ENCODE measurements around the gene ADAMTSL3. TPM values are rescaled to one million over a fixed set of nuclear protein-coding genes. Genes with fewer than 3 reads are reported as not detected.
"Not testable (repeated sequence)": the region's sequence is repeated elsewhere in the genome, so short reads cannot be mapped to it uniquely, and the experiment has no call there.

Gene ADAMTSL3
- total and polyA plus RNA-seq, 2 donors (not counting 1 experiment from before 2014, with no cell fraction given) = 0.14 to 0.17 TPM

DNA sequence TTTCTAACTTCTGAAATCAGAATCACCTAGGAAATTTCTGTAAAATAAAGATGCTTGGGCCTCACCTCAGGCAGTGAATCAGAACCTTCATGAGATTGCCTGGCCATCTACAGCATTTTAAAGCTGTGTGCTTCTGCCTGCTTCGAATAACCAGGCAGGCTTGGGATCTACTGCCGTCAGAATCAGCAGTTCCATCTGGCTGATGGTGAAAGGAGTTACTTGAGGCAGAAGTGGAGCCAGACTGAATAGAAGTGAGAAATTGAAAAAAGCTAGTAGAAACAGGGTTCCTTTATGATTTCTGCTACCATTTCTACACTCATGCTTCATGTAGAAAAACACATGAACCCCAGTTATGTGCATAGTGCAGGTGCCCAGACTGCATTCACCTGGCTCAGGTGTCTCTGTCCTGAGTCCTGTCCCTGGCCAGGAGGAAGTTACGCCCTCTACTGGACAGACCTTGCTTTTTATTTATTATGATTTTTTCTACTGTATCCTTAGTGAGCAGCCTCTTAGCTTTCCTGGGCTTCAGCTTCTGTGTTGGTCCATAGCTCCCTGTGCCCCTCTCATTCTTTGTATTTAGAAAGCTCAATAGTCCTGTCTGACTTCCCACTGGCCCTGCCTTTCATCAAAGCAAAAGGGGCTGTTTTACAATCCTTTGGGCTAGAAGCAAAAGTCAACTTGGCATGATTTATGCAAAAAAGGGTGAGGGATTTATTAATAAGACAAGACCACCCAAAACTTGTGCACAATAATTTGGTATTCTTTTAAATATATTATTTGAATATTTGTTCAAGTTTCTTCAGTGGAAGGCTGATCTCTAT, 380.9 kb downstream of the ADAMTSL3 start:
- H3K9me3 ChIP-seq (ENCODE audit: control insufficient read depth, insufficient read depth, low read depth, low read length) = no peaks in the 10 kb centered on the region
- H4K20me1 ChIP-seq (ENCODE audit: control insufficient read depth, extremely low read depth, insufficient read depth, low read length) = no peaks in the 10 kb centered on the region
- DNase-seq (ENCODE audit: low read depth in 2 of 2) = no peak
- H3K4me1 ChIP-seq (ENCODE audit: control insufficient read depth, extremely low read depth, insufficient read depth, low read length) = no peaks in the 10 kb centered on the region
- TF ChIP-seq, protein P1, sequence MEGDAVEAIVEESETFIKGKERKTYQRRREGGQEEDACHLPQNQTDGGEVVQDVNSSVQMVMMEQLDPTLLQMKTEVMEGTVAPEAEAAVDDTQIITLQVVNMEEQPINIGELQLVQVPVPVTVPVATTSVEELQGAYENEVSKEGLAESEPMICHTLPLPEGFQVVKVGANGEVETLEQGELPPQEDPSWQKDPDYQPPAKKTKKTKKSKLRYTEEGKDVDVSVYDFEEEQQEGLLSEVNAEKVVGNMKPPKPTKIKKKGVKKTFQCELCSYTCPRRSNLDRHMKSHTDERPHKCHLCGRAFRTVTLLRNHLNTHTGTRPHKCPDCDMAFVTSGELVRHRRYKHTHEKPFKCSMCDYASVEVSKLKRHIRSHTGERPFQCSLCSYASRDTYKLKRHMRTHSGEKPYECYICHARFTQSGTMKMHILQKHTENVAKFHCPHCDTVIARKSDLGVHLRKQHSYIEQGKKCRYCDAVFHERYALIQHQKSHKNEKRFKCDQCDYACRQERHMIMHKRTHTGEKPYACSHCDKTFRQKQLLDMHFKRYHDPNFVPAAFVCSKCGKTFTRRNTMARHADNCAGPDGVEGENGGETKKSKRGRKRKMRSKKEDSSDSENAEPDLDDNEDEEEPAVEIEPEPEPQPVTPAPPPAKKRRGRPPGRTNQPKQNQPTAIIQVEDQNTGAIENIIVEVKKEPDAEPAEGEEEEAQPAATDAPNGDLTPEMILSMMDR (conservative IDR thresholded peaks at IDR 0.05 in 1 of 2, IDR thresholded peaks at IDR 0.05 in 1 of 2; ENCODE audit: low read depth in 1 of 2, low read length in 2 of 2) = peak; percentile 40 to 43
- TF ChIP-seq EZH2 (IDR thresholded peaks at IDR 0.05; ENCODE audit: low read length, missing control alignments) = no peak
- H3K9ac ChIP-seq (ENCODE audit: insufficient read depth, low read length) = no peak overlapping the region
- no peaks in the 10 kb centered on the region for H3K27me3 ChIP-seq (ENCODE audit: control insufficient read depth, insufficient read depth, low read length)
- no peak overlapping the region for H3K4me3 ChIP-seq (replicated peaks in 1 of 4; ENCODE audit: control extremely low read depth in 1 of 4, insufficient read depth in 1 of 4, low read depth in 3 of 4, low read length in 4 of 4)
- no peaks in the 10 kb centered on the region for H3K36me3 ChIP-seq (ENCODE audit: control insufficient read depth, insufficient read depth, low read length)
- H3K79me2 ChIP-seq (ENCODE audit: control insufficient read depth, insufficient read depth, low read length) = no peaks in the 10 kb centered on the region
- no peak overlapping the region for H3K27ac ChIP-seq (ENCODE audit: insufficient read depth, low read length)
- no peak overlapping the region for H2AFZ ChIP-seq (ENCODE audit: low read length)
- H3K4me2 ChIP-seq (ENCODE audit: extremely low read depth, insufficient read depth, low read length) = no peak overlapping the region

DNA sequence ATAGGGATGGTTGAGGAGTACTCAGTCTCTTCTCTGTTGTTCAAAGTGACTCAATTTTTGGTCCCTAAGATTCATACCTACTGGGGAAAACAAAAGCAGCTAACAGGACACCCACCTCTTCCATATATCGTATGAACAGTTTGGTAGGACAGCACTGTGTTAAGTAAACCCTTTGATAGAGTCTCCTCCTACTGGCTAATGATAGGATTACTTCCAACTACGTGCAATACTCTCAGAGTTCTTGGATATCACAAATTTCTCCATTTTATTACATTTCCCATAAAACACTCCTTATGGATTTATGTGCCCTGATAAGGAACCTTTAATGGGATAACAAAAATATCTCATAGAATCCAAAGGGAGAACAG, 381.5 kb downstream of the ADAMTSL3 start:
- H2AFZ ChIP-seq (ENCODE audit: low read length) = no peak overlapping the region
- no peaks in the 10 kb centered on the region for H3K9me3 ChIP-seq (ENCODE audit: control insufficient read depth, insufficient read depth, low read depth, low read length)
- no peaks in the 10 kb centered on the region for H3K27me3 ChIP-seq (ENCODE audit: control insufficient read depth, insufficient read depth, low read length)
- no peaks in the 10 kb centered on the region for H3K79me2 ChIP-seq (ENCODE audit: control insufficient read depth, insufficient read depth, low read length)
- H4K20me1 ChIP-seq (ENCODE audit: control insufficient read depth, extremely low read depth, insufficient read depth, low read length) = no peaks in the 10 kb centered on the region
- TF ChIP-seq, protein P1 (conservative IDR thresholded peaks at IDR 0.05 in 1 of 2, IDR thresholded peaks at IDR 0.05 in 1 of 2; ENCODE audit: low read depth in 1 of 2, low read length in 2 of 2) = peak; percentile 53 to 75
- TF ChIP-seq EZH2 (IDR thresholded peaks at IDR 0.05; ENCODE audit: low read length, missing control alignments) = no peak
- H3K4me3 ChIP-seq (replicated peaks in 1 of 4; ENCODE audit: control extremely low read depth in 1 of 4, insufficient read depth in 1 of 4, low read depth in 3 of 4, low read length in 4 of 4) = no peak overlapping the region
- peak; percentile 38 to 71 for DNase-seq (ENCODE audit: low read depth in 2 of 2)
- no peak overlapping the region for H3K4me2 ChIP-seq (ENCODE audit: extremely low read depth, insufficient read depth, low read length)
- H3K27ac ChIP-seq (ENCODE audit: insufficient read depth, low read length) = no peak overlapping the region
- no peaks in the 10 kb centered on the region for H3K36me3 ChIP-seq (ENCODE audit: control insufficient read depth, insufficient read depth, low read length)
- H3K9ac ChIP-seq (ENCODE audit: insufficient read depth, low read length) = no peak overlapping the region
- H3K4me1 ChIP-seq (ENCODE audit: control insufficient read depth, extremely low read depth, insufficient read depth, low read length) = no peaks in the 10 kb centered on the region

DNA sequence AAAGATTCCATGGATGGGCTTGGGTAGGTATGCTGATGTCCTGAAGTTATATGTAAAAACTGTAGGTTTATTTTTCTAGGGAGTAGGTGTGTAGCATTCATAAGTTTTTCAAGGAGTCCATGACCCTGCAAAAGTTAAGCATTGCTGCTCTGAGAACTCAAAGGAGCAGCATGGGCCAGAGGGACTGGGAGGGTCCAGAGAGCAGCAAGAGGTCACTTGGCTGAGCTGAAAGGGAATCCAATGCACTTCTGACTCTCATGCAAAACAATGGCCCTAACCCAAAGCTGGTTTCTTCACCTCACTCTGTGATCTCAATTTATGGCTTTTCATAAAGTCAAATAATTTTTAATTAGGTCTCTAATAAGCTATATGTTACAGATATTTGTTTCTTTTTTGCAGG, 383.4 kb downstream of the ADAMTSL3 start:
- TF ChIP-seq, protein P1 (conservative IDR thresholded peaks at IDR 0.05 in 1 of 2, IDR thresholded peaks at IDR 0.05 in 1 of 2; ENCODE audit: low read depth in 1 of 2, low read length in 2 of 2) = no peak
- no peak for TF ChIP-seq EZH2 (IDR thresholded peaks at IDR 0.05; ENCODE audit: low read length, missing control alignments)
- Histone ChIP-seq H3K27ac (ENCODE audit: insufficient read depth, low read length) (no peak overlapping the region), H3K9ac (ENCODE audit: insufficient read depth, low read length) (no peak overlapping the region), H3K9me3 (ENCODE audit: control insufficient read depth, insufficient read depth, low read depth, low read length) (no peaks in the 10 kb centered on the region), H4K20me1 (ENCODE audit: control insufficient read depth, extremely low read depth, insufficient read depth, low read length) (no peaks in the 10 kb centered on the region), H2AFZ (ENCODE audit: low read length) (no peak overlapping the region), H3K4me2 (ENCODE audit: extremely low read depth, insufficient read depth, low read length) (no peak overlapping the region), H3K27me3 (ENCODE audit: control insufficient read depth, insufficient read depth, low read length) (no peaks in the 10 kb centered on the region), H3K36me3 (ENCODE audit: control insufficient read depth, insufficient read depth, low read length) (no peaks in the 10 kb centered on the region), H3K4me3 (replicated peaks in 1 of 4; ENCODE audit: control extremely low read depth in 1 of 4, insufficient read depth in 1 of 4, low read depth in 3 of 4, low read length in 4 of 4) (no peak overlapping the region), H3K4me1 (ENCODE audit: control insufficient read depth, extremely low read depth, insufficient read depth, low read length) (no peaks in the 10 kb centered on the region), H3K79me2 (ENCODE audit: control insufficient read depth, insufficient read depth, low read length) (no peaks in the 10 kb centered on the region)
- no peak for DNase-seq (ENCODE audit: low read depth in 2 of 2)

DNA sequence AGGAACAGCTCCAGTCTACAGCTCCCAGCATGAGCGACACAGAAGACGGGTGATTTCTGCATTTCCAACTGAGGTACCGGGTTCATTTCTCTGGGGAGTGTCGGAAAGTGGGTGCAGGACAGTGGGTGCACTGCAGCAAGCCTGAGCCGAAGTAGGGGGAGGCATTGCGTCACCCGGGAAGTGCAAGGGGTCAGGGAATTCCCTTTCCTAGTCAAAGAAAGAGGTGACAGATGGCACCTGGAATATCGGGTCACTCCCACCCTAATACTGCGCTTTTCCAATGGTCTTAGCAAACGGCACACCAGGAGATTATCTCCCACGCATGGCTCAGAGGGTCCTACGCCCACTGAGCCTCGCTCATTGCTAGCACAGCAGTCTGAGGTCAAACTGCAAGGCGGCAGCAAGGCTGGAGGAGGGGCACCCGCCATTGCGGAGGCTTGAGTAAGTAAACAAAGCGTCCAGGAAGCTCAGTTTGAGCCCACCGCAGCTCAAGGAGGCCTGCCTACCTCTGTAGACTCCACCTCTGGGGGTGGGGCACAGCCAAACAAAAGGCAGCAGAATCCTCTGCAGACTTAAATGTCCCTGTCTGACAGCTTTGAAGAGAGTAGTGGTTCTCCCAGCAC, 388.6 kb downstream of the ADAMTSL3 start:
- H3K9me3 ChIP-seq (ENCODE audit: control insufficient read depth, insufficient read depth, low read depth, low read length); H3K27me3 ChIP-seq (ENCODE audit: control insufficient read depth, insufficient read depth, low read length); H3K4me2 ChIP-seq (ENCODE audit: extremely low read depth, insufficient read depth, low read length); H3K27ac ChIP-seq (ENCODE audit: insufficient read depth, low read length); H3K36me3 ChIP-seq (ENCODE audit: control insufficient read depth, insufficient read depth, low read length); H2AFZ ChIP-seq (ENCODE audit: low read length); DNase-seq (ENCODE audit: low read depth in 2 of 2); H3K9ac ChIP-seq (ENCODE audit: insufficient read depth, low read length); H3K4me1 ChIP-seq (ENCODE audit: control insufficient read depth, extremely low read depth, insufficient read depth, low read length); H3K79me2 ChIP-seq (ENCODE audit: control insufficient read depth, insufficient read depth, low read length); H3K4me3 ChIP-seq (replicated peaks in 1 of 4; ENCODE audit: control extremely low read depth in 1 of 4, insufficient read depth in 1 of 4, low read depth in 3 of 4, low read length in 4 of 4); H4K20me1 ChIP-seq (ENCODE audit: control insufficient read depth, extremely low read depth, insufficient read depth, low read length): not testable (repeated sequence)
